NB4 (cell line): ENCODE data around the gene ZNF724.

Experiments
- MAX ChIP-seq: IDR thresholded peaks from 2 replicates; pipeline ENCODE4 v1.6.1; 2011; ENCODE audit warnings: low read depth, low read length
- MYC ChIP-seq: IDR thresholded peaks from 2 replicates; pipeline ENCODE4 v1.6.1; 2011; ENCODE audit warnings: low read depth, low read length
- POLR2A ChIP-seq: IDR thresholded peaks from 2 replicates; pipeline ENCODE4 v1.6.1; 2011; ENCODE audit warnings: mild to moderate bottlenecking; ENCODE audit not compliant: insufficient read length; ENCODE audit errors: extremely low read depth
- TF ChIP-seq, protein P1 (sequence below): IDR thresholded peaks from one replicate; pipeline ENCODE4 v1.5.1; 2012; ENCODE audit warnings: low read depth, low read length

- TF ChIP-seq POLR2A (no peak), MAX (no peak), MYC (no peak)
- TF ChIP-seq, protein P1, sequence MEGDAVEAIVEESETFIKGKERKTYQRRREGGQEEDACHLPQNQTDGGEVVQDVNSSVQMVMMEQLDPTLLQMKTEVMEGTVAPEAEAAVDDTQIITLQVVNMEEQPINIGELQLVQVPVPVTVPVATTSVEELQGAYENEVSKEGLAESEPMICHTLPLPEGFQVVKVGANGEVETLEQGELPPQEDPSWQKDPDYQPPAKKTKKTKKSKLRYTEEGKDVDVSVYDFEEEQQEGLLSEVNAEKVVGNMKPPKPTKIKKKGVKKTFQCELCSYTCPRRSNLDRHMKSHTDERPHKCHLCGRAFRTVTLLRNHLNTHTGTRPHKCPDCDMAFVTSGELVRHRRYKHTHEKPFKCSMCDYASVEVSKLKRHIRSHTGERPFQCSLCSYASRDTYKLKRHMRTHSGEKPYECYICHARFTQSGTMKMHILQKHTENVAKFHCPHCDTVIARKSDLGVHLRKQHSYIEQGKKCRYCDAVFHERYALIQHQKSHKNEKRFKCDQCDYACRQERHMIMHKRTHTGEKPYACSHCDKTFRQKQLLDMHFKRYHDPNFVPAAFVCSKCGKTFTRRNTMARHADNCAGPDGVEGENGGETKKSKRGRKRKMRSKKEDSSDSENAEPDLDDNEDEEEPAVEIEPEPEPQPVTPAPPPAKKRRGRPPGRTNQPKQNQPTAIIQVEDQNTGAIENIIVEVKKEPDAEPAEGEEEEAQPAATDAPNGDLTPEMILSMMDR: no peak
Observed at GRCh38 chr19:23254141-23254910, 4.1 kb upstream of the ZNF724 start.
